ENCODE data around the gene IER2. TPM values are rescaled to one million over a fixed set of nuclear protein-coding genes. Genes with fewer than 3 reads are reported as not detected.

IER2 gene
- total and polyA plus RNA-seq, 9 of the 15 experiments (the other 6 are each of a cell fraction or from before 2014, with no cell fraction given), result 4.5 to 205 (median 23.7) TPM

- TF ChIP-seq BCLAF1 (IDR thresholded peaks at IDR 0.05; ENCODE audit: borderline replicate concordance in 1 of 2, control insufficient read depth in 1 of 2, low read depth in 2 of 2, low read length in 1 of 2) (0 out of 4 replicates have a peak, but pooled peaks of 1 of the 2 experiments have one; percentile 26), GABPA (tag; conservative IDR thresholded peaks at IDR 0.05; ENCODE audit: low read depth) (no peak), SNRNP70 (optimal IDR thresholded peaks at IDR 0.05; ENCODE audit: low read depth, low read length) (no peak), CBFA2T3 (IDR thresholded peaks at IDR 0.05) (no peak), CBX3 (IDR thresholded peaks at IDR 0.05; ENCODE audit: borderline replicate concordance in 1 of 2, low read length in 2 of 2) (no peak), ZNF609 (CRISPR knock-in tag; IDR thresholded peaks at IDR 0.05; ENCODE audit: borderline replicate concordance) (no peak), HDAC1 (IDR thresholded peaks at IDR 0.05) (no peak), CUX1 (CRISPR knock-in tag; IDR thresholded peaks at IDR 0.05) (no peak), CLOCK (CRISPR knock-in tag; IDR thresholded peaks at IDR 0.05; ENCODE audit: borderline replicate concordance) (no peak)
Observed at GRCh38 chr19:13153569-13154240, 3.5 kb downstream of the IER2 start (continued).
